ENCODE measurements around the gene ANKRD63. TPM values are rescaled to one million over a fixed set of nuclear protein-coding genes. Genes with fewer than 3 reads are reported as not detected.

Gene ANKRD63
- total RNA-seq, 1 experiment from 2014 or later = 1.2 TPM

DNA sequence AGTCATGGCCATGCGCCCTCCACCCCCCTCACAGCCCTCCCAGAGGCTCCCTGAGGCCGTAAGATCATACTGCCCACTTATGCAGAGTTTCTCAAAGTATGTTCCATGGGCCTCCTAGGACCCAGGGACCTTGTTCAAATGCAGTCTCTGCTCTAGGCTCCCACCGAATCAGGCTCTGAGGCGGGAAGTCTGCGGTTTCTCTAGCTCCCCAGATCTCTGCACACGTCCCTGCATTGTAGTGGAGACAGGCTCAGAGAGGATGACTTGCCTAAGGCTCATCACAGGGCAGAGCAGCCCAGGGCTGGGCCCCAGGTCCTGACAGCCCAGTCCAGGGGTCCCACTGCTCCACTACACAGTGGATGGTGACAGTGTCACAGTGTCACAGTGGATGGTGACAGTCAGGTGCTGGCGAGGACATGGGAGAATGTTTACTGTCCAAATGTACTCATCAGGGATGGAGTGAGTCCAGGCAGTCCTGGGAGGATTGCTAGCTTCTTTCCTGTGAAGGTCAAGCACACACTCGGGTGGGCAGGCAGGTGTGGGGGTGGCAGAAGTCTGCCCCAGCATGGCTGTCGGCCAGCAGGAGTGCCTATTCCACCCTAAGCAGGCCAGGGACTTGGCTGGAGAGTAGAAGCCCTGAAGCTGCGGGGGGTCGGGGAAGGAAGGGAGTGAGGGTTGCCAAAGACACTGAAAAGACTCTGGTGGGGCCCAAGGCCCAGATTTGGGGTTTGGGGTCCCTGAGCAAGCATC, 12.4 kb downstream of the ANKRD63 start:
- no peaks in the 10 kb centered on the region for H3F3A ChIP-seq (ENCODE audit: low read length, unreplicated experiment)
- TF ChIP-seq, protein P1, sequence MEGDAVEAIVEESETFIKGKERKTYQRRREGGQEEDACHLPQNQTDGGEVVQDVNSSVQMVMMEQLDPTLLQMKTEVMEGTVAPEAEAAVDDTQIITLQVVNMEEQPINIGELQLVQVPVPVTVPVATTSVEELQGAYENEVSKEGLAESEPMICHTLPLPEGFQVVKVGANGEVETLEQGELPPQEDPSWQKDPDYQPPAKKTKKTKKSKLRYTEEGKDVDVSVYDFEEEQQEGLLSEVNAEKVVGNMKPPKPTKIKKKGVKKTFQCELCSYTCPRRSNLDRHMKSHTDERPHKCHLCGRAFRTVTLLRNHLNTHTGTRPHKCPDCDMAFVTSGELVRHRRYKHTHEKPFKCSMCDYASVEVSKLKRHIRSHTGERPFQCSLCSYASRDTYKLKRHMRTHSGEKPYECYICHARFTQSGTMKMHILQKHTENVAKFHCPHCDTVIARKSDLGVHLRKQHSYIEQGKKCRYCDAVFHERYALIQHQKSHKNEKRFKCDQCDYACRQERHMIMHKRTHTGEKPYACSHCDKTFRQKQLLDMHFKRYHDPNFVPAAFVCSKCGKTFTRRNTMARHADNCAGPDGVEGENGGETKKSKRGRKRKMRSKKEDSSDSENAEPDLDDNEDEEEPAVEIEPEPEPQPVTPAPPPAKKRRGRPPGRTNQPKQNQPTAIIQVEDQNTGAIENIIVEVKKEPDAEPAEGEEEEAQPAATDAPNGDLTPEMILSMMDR (conservative IDR thresholded peaks at IDR 0.05; ENCODE audit: low read depth, low read length) = no peak
- TF ChIP-seq EZH2phosphoT487 (IDR thresholded peaks at IDR 0.05; ENCODE audit: borderline replicate concordance, low read length) (no peak), EZH2 (IDR thresholded peaks at IDR 0.05; ENCODE audit: low read length, unreplicated experiment) (no peak)
- no peaks in the 10 kb centered on the region for H3K9me2 ChIP-seq (replicated peaks; ENCODE audit: low read length)
- peaks cover 21% of the 10 kb centered on the region for H3K4me1 ChIP-seq (ENCODE audit: insufficient read depth, low read length)
- H3K36me3 ChIP-seq (ENCODE audit: low read depth, low read length) = peaks cover 9% of the 10 kb centered on the region
- ATAC-seq (no peak), DNase-seq (no peak)
- H3K79me2 ChIP-seq (ENCODE audit: low read length) = no peaks in the 10 kb centered on the region
- H3K27me3 ChIP-seq (ENCODE audit: low read length) = no peaks in the 10 kb centered on the region
- no peak overlapping the region for H3K27ac ChIP-seq (ENCODE audit: low read length)
- POLR2A ChIA-PET (ENCODE audit: unreplicated experiment) = no interaction called here
- intact Hi-C loops (cut with micrococcal nuclease) = loop anchor here (5.0 kb wide), 1 partner anchor 33 kb away; the partner anchor contains the start of gene PAK6
- CTCF ChIA-PET = no interaction called here
- no peak overlapping the region for H3K4me2 ChIP-seq (ENCODE audit: low read length)
- no peak overlapping the region for H3K4me3 ChIP-seq (ENCODE audit: low read length)
- no TSS peak for BruUV-seq (replicated peaks)
- H2AFZ ChIP-seq (ENCODE audit: low read length) = no peak overlapping the region
- H4K20me1 ChIP-seq (ENCODE audit: low read length) = no peaks in the 10 kb centered on the region
- H3K9ac ChIP-seq (ENCODE audit: low read length) = no peak overlapping the region
- H3K9me3 ChIP-seq (ENCODE audit: low read length) = no peaks in the 10 kb centered on the region

DNA sequence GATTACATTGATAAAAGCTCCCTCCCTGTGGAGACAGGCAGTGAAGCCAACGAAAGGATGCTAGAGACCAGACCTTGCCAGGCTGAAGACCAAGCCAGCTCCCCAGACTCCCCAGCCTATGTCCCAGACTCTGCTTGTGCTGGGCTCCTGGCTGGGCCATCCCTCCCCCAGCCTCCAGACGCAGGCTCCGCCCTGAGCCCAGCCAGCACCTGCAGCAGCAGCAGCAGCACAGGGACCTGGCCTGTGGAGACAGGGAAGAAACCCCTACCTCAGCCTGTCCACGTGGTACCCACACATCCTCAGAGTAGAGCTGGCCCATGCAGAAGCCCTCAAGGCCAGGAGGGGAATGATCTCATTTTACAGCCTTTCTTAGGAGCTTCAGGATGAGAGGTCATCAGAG, 13.3 kb downstream of the ANKRD63 start:
- POLR2A ChIA-PET (ENCODE audit: unreplicated experiment) = no interaction called here
- no peak for DNase-seq

More for the DNA sequence above, 13.3 kb downstream of the ANKRD63 start:
- TF ChIP-seq EZH2 (IDR thresholded peaks at IDR 0.05; ENCODE audit: low read length, unreplicated experiment) (no peak), EZH2phosphoT487 (IDR thresholded peaks at IDR 0.05; ENCODE audit: borderline replicate concordance, low read length) (no peak)
- TF ChIP-seq, protein P1 (conservative IDR thresholded peaks at IDR 0.05; ENCODE audit: low read depth, low read length) = no peak
- CTCF ChIA-PET = no interaction called here
- no peak overlapping the region for H3K27ac ChIP-seq (ENCODE audit: low read length)
- no TSS peak for BruUV-seq (replicated peaks)
- no peak overlapping the region for H3K4me2 ChIP-seq (ENCODE audit: low read length)
- intact Hi-C loops (cut with micrococcal nuclease) = loop anchor here (5.0 kb wide), 1 partner anchor 32 kb away; the partner anchor contains the start of gene PAK6
- H3K9me3 ChIP-seq (ENCODE audit: low read length) = no peaks in the 10 kb centered on the region
- H3F3A ChIP-seq (ENCODE audit: low read length, unreplicated experiment) = no peaks in the 10 kb centered on the region
- H3K4me3 ChIP-seq (ENCODE audit: low read length) = no peak overlapping the region
- no peak overlapping the region for H2AFZ ChIP-seq (ENCODE audit: low read length)
- no peak for ATAC-seq
- H3K27me3 ChIP-seq (ENCODE audit: low read length) = no peaks in the 10 kb centered on the region
- H3K4me1 ChIP-seq (ENCODE audit: insufficient read depth, low read length) = peaks cover 21% of the 10 kb centered on the region
- H3K9me2 ChIP-seq (replicated peaks; ENCODE audit: low read length) = no peaks in the 10 kb centered on the region
- no peaks in the 10 kb centered on the region for H4K20me1 ChIP-seq (ENCODE audit: low read length)
- H3K36me3 ChIP-seq (ENCODE audit: low read depth, low read length) = peaks cover 8% of the 10 kb centered on the region
- H3K9ac ChIP-seq (ENCODE audit: low read length) = no peak overlapping the region
- no peaks in the 10 kb centered on the region for H3K79me2 ChIP-seq (ENCODE audit: low read length)
